Liver (tissue), 9 donors: Measurements from ENCODE around the gene CDKN2D. TPM values are rescaled to one million over a fixed set of nuclear protein-coding genes. Genes with fewer than 3 reads are reported as not detected.

Experiments
- DNase-seq: peaks from one replicate; pipeline ENCODE4 v3.0.0-alpha.2; 2017; ENCODE audit warnings: low spot score
- H3K27ac ChIP-seq, 2 donors: one replicate each; pipeline ENCODE4 v1.7.0; 2013; ENCODE audit warnings: inconsistent platforms in 2 of 2, low read length in 2 of 2, control low read depth in 1 of 2, low read depth in 1 of 2, mild to moderate bottlenecking in 1 of 2
- H3K27me3 ChIP-seq, 4 donors: one replicate each; pipeline versions ENCODE4 v1.6.1 to v1.7.0; 2013; ENCODE audit warnings: low read length in 3 of 4, inconsistent platforms in 1 of 4, mild to moderate bottlenecking in 1 of 4, moderate library complexity in 1 of 4; ENCODE audit not compliant: control insufficient read depth in 4 of 4, insufficient read depth in 4 of 4
- H3K36me3 ChIP-seq, 4 donors: one replicate each; pipeline versions ENCODE4 v1.6.1 to v1.7.0; 2013; ENCODE audit warnings: low read length in 3 of 4, mild to moderate bottlenecking in 3 of 4, low read depth in 1 of 4, moderate library complexity in 1 of 4; ENCODE audit not compliant: control insufficient read depth in 4 of 4, insufficient read depth in 3 of 4
- H3K4me1 ChIP-seq, 4 donors: one replicate each; pipeline versions ENCODE4 v1.6.1 to v1.7.0; 2013; ENCODE audit warnings: low read length in 3 of 4, mild to moderate bottlenecking in 3 of 4, moderate library complexity in 1 of 4; ENCODE audit not compliant: control insufficient read depth in 4 of 4, insufficient read depth in 4 of 4
- H3K4me3 ChIP-seq, 3 donors: one replicate each; pipeline versions ENCODE4 v1.6.1 to v1.7.0; 2013; ENCODE audit warnings: low read length in 3 of 3, control low read depth in 1 of 3, low read depth in 1 of 3, mild to moderate bottlenecking in 1 of 3
- H3K9ac ChIP-seq, 2 donors: one replicate each; pipeline ENCODE4 v1.7.0; 2013; ENCODE audit warnings: low read length in 2 of 2, mild to moderate bottlenecking in 2 of 2, moderate library complexity in 2 of 2, control low read depth in 1 of 2, low read depth in 1 of 2
- H3K9me3 ChIP-seq, 4 donors: one replicate each; pipeline versions ENCODE4 v1.6.1 to v1.7.0; 2013; ENCODE audit warnings: low read length in 3 of 4; ENCODE audit not compliant: control insufficient read depth in 4 of 4
- CTCF ChIP-seq: fragments of 150-350 bp; IDR thresholded peaks from 2 replicates; pipeline ENCODE4 v1.5.1; 2017; ENCODE audit warnings: improper control_type of control experiment, low read depth, low read length; ENCODE audit not compliant: missing input control
- EGR1 ChIP-seq, 2 donors: IDR thresholded peaks; 2 replicates each; pipeline ENCODE4 v1.6.1; 2016 to 2018; ENCODE audit warnings: antibody characterized with exemption in 2 of 2, low read depth in 2 of 2
- FOXA1 ChIP-seq: IDR thresholded peaks from 2 replicates; pipeline ENCODE4 v1.6.1; 2016; ENCODE audit warnings: antibody characterized with exemption
- FOXA2 ChIP-seq: IDR thresholded peaks from 2 replicates; pipeline ENCODE4 v1.6.1; 2016; ENCODE audit warnings: antibody characterized with exemption
- GABPA ChIP-seq, 2 donors: IDR thresholded peaks in 1 of 2; conservative IDR thresholded peaks in 1 of 2; 2 replicates each; pipeline ENCODE4 v1.6.1; 2016; ENCODE audit warnings: antibody characterized with exemption in 2 of 2, mild to moderate bottlenecking in 1 of 2, moderate library complexity in 1 of 2
- HNF4A ChIP-seq, 2 donors: conservative IDR thresholded peaks; 2 replicates each; pipeline ENCODE4 v1.6.1; 2016; ENCODE audit warnings: antibody characterized with exemption in 2 of 2, mild to moderate bottlenecking in 2 of 2
- HNF4G ChIP-seq: IDR thresholded peaks from 2 replicates; pipeline ENCODE4 v1.6.1; 2016; ENCODE audit warnings: antibody characterized with exemption
- JUND ChIP-seq, 2 donors: IDR thresholded peaks; 2 replicates each; pipeline ENCODE4 v1.6.1; 2016; ENCODE audit warnings: antibody characterized with exemption in 2 of 2
- MAX ChIP-seq: IDR thresholded peaks from 2 replicates; pipeline ENCODE4 v1.6.1; 2016; ENCODE audit warnings: antibody characterized with exemption
- NR2F2 ChIP-seq: IDR thresholded peaks from 2 replicates; pipeline ENCODE4 v1.6.1; 2016; ENCODE audit warnings: antibody characterized with exemption
- RAD21 ChIP-seq, 2 donors: IDR thresholded peaks; 2 replicates each; pipeline ENCODE4 v1.6.1; 2016; ENCODE audit warnings: antibody characterized with exemption in 2 of 2, mild to moderate bottlenecking in 2 of 2
- RXRA ChIP-seq, 2 donors: IDR thresholded peaks; 2 replicates each; pipeline ENCODE4 v1.6.1; 2017 to 2018; ENCODE audit warnings: antibody characterized with exemption in 2 of 2, mild to moderate bottlenecking in 1 of 2
- SP1 ChIP-seq: IDR thresholded peaks from 2 replicates; pipeline ENCODE4 v1.6.1; 2018; ENCODE audit warnings: antibody characterized with exemption, mild to moderate bottlenecking
- TAF1 ChIP-seq: conservative IDR thresholded peaks from 2 replicates; pipeline ENCODE4 v1.6.1; 2016; ENCODE audit warnings: antibody characterized with exemption, mild to moderate bottlenecking
- YY1 ChIP-seq: IDR thresholded peaks from 2 replicates; pipeline ENCODE4 v1.6.1; 2016; ENCODE audit warnings: antibody characterized with exemption, mild to moderate bottlenecking
- ZBTB33 ChIP-seq: IDR thresholded peaks from 2 replicates; pipeline ENCODE4 v1.6.1; 2016; ENCODE audit warnings: antibody characterized with exemption
- WGBS: extraction: QIAGEN DNeasy Blood & Tissue Kit; methylation state at CpG from one replicate; pipeline ENCODE4 v1.1.7; 2013; 5-methylcytosine and 5-hydroxymethylcytosine counted together
- polyA plus RNA-seq, 2 donors: library from polyadenylated mRNA; stranded (reverse) in 1 of 2; unstranded in 1 of 2; fragments of 200-250 nt in 1 of 2; fragments of >200 nt in 1 of 2; fragmentation: Nextera tagmentation in 1 of 2; extraction: Ambion mirVana in 1 of 2; gene quantifications; one replicate each; pipeline versions ENCODE4 v1.2.1 to v1.2.3, GENCODE V29; 2013 to 2015
- total RNA-seq, 2 donors: library from RNA; depleted of rRNA; stranded (reverse); fragments of >200 nt; gene quantifications; one replicate each; pipeline ENCODE4 v1.2.3, GENCODE V29; 2014
- TF ChIP-seq, protein P1 (sequence below): IDR thresholded peaks from 2 replicates; pipeline ENCODE4 v1.6.1; 2016; ENCODE audit warnings: antibody characterized with exemption
- TF ChIP-seq, protein P2 (sequence below): IDR thresholded peaks from 2 replicates; pipeline ENCODE4 v1.6.1; 2016; ENCODE audit warnings: antibody characterized with exemption, mild to moderate bottlenecking
- donor health status: healthy.
- donor health status: healthy.
- donor health status: healthy.
- donor health status: healthy.
- donor health status: healthy.

The CDKN2D gene
- total and polyA plus RNA-seq, 4 donors: 1.6 to 86.4 (median 3.5) TPM

- H3K9ac ChIP-seq: no peak overlapping the region
- no peaks in the 10 kb centered on the region for H3K9me3 ChIP-seq
- H3K27ac ChIP-seq: peak overlapping the region in 1 of 2 donors; percentile 28
- no peak for DNase-seq
- H3K27me3 ChIP-seq: peaks cover 2 to 21% (median 4%) of the 10 kb centered on the region in 4 donors
- peak overlapping the region in 1 of 3 donors; percentile 27 for H3K4me3 ChIP-seq
- no peak for TF ChIP-seq RXRA (IDR thresholded peaks at IDR 0.05)
- no peak for TF ChIP-seq SP1
- TF ChIP-seq, protein P1, sequence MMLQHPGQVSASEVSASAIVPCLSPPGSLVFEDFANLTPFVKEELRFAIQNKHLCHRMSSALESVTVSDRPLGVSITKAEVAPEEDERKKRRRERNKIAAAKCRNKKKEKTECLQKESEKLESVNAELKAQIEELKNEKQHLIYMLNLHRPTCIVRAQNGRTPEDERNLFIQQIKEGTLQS: no peak
- TF ChIP-seq EGR1 (IDR thresholded peaks at IDR 0.05; ENCODE audit: low read depth in 2 of 2): no peak
- TF ChIP-seq NR2F2: no peak
- no peak for TF ChIP-seq YY1
- no peak for TF ChIP-seq ZBTB33
- no peak for TF ChIP-seq RAD21 (IDR thresholded peaks at IDR 0.05)
- no peak for TF ChIP-seq CTCF
- no peak for TF ChIP-seq HNF4A (conservative IDR thresholded peaks at IDR 0.05)
- no peak for TF ChIP-seq HNF4G
- no peak for TF ChIP-seq GABPA (IDR thresholded peaks at IDR 0.05 in 1 of 2, conservative IDR thresholded peaks at IDR 0.05 in 1 of 2)
- TF ChIP-seq FOXA1: no peak
- peaks cover 2 to 27% (median 11%) of the 10 kb centered on the region in 4 donors for H3K4me1 ChIP-seq
- H3K36me3 ChIP-seq: no peaks in the 10 kb centered on the region
- 4% methylated on average over 27 of the region's 27 CpGs for WGBS
Measured at GRCh38 chr19:10517760-10518443, 50.9 kb downstream of the CDKN2D start.

- Histone ChIP-seq H3K4me3 (peak within 1 kb of the TSS in 1 of 3 donors; percentile 27), H3K9me3 (no peaks in the 10 kb centered on the region), H3K4me1 (peaks cover 2 to 27% (median 11%) of the 10 kb centered on the region in 4 donors), H3K36me3 (no peaks in the 10 kb centered on the region), H3K27me3 (peaks cover 2 to 21% (median 4%) of the 10 kb centered on the region in 4 donors), H3K9ac (peak within 1 kb of the TSS in 1 of 2 donors; percentile 22), H3K27ac (peak within 1 kb of the TSS in 1 of 2 donors; percentile 28)
- no peak for DNase-seq
- TF ChIP-seq TAF1: no peak
- TF ChIP-seq, protein P2, sequence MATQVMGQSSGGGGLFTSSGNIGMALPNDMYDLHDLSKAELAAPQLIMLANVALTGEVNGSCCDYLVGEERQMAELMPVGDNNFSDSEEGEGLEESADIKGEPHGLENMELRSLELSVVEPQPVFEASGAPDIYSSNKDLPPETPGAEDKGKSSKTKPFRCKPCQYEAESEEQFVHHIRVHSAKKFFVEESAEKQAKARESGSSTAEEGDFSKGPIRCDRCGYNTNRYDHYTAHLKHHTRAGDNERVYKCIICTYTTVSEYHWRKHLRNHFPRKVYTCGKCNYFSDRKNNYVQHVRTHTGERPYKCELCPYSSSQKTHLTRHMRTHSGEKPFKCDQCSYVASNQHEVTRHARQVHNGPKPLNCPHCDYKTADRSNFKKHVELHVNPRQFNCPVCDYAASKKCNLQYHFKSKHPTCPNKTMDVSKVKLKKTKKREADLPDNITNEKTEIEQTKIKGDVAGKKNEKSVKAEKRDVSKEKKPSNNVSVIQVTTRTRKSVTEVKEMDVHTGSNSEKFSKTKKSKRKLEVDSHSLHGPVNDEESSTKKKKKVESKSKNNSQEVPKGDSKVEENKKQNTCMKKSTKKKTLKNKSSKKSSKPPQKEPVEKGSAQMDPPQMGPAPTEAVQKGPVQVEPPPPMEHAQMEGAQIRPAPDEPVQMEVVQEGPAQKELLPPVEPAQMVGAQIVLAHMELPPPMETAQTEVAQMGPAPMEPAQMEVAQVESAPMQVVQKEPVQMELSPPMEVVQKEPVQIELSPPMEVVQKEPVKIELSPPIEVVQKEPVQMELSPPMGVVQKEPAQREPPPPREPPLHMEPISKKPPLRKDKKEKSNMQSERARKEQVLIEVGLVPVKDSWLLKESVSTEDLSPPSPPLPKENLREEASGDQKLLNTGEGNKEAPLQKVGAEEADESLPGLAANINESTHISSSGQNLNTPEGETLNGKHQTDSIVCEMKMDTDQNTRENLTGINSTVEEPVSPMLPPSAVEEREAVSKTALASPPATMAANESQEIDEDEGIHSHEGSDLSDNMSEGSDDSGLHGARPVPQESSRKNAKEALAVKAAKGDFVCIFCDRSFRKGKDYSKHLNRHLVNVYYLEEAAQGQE: no peak
- TF ChIP-seq FOXA1: no peak
- TF ChIP-seq FOXA2: no peak
- TF ChIP-seq ZBTB33: no peak
- TF ChIP-seq, protein P1: no peak
- TF ChIP-seq JUND (IDR thresholded peaks at IDR 0.05): no peak
- no peak for TF ChIP-seq HNF4G
- TF ChIP-seq MAX: no peak
- TF ChIP-seq YY1: no peak
- TF ChIP-seq RXRA (IDR thresholded peaks at IDR 0.05): no peak
- TF ChIP-seq SP1: no peak
- no peak for TF ChIP-seq GABPA (IDR thresholded peaks at IDR 0.05 in 1 of 2, conservative IDR thresholded peaks at IDR 0.05 in 1 of 2)
- WGBS: 2% methylated on average over 39 of the region's 39 CpGs
Measured at GRCh38 chr19:10517361-10517759, 51.4 kb downstream of the CDKN2D start, which contains the start of gene S1PR5. TSS of gene S1PR5 (minus strand) at chr19:10517447. CDS start at chr19:10515011, 2,436 bp downstream.
